K562 (cell line): ENCODE measurements around the gene CNOT4. TPM values are rescaled to one million over a fixed set of nuclear protein-coding genes. Genes with fewer than 3 reads are reported as not detected.

Experiments
- ATF3 ChIP-seq, 2 experiments: fragments of 450-650 bp in 1 of 2; sonication (generic) in 1 of 2; formaldehyde crosslinking in 1 of 2; IDR thresholded peaks in 1 of 2; conservative IDR thresholded peaks in 1 of 2; 2 replicates each; pipeline versions ENCODE4 v1.6.1 to v1.8.1; 2016 to 2023; ENCODE audit warnings: mild to moderate bottlenecking in 2 of 2, moderate library complexity in 2 of 2, inconsistent platforms in 1 of 2, missing genetic modification reagents in 1 of 2
- ATF6 ChIP-seq: sonication (generic); formaldehyde crosslinking; IDR thresholded peaks from 2 replicates; pipeline ENCODE4 v1.4.0; 2020; ENCODE audit warnings: mild to moderate bottlenecking, missing genetic modification reagents
- CC2D1A ChIP-seq: fragments of 450-650 bp; IDR thresholded peaks from 2 replicates; pipeline ENCODE4 v1.6.1; 2017; ENCODE audit warnings: mild to moderate bottlenecking
- CHD4 ChIP-seq: fragments of 200-600 bp; sonication (generic); IDR thresholded peaks from 3 replicates; pipeline ENCODE4 v1.6.1; 2012; ENCODE audit warnings: low read depth, mild to moderate bottlenecking, mixed read lengths, low read length, inconsistent platforms; ENCODE audit not compliant: insufficient read depth, insufficient replicate concordance, poor library complexity, severe bottlenecking
- ILK ChIP-seq: fragments of 450-650 bp; IDR thresholded peaks from 2 replicates; pipeline ENCODE4 v1.6.1; 2016; ENCODE audit warnings: missing genetic modification characterization, low read depth, mild to moderate bottlenecking, missing compliant biosample characterization, moderate library complexity, borderline replicate concordance
- KLF1 ChIP-seq: fragments of 450-650 bp; IDR thresholded peaks from 2 replicates; pipeline ENCODE4 v1.6.1; 2016; ENCODE audit warnings: missing genetic modification characterization, missing compliant biosample characterization
- MAFG ChIP-seq: fragments of 450-650 bp; conservative IDR thresholded peaks from 2 replicates; pipeline ENCODE4 v1.6.1; 2016; ENCODE audit warnings: missing genetic modification characterization, missing compliant biosample characterization
- NCOA6 ChIP-seq: fragments of 450-650 bp; IDR thresholded peaks from 2 replicates; pipeline ENCODE4 v1.6.1; 2017; ENCODE audit warnings: mild to moderate bottlenecking
- PHF8 ChIP-seq: fragments of 200-600 bp; sonication (generic); IDR thresholded peaks from 2 replicates; pipeline ENCODE4 v1.6.1; 2012; ENCODE audit warnings: mixed run types, mild to moderate bottlenecking, inconsistent platforms, low read length, moderate library complexity, borderline replicate concordance
- SMC3 ChIP-seq: conservative IDR thresholded peaks from 2 replicates; pipeline ENCODE4 v1.6.1; 2011; ENCODE audit warnings: low read depth, low read length, improper control_type of control experiment; ENCODE audit not compliant: insufficient read depth
- TAF15 ChIP-seq: fragments of 200-400 bp; formaldehyde crosslinking; IDR thresholded peaks from 2 replicates; pipeline ENCODE4 v1.6.1; 2017; ENCODE audit warnings: mild to moderate bottlenecking, low read depth, low read length, moderate library complexity
- ZEB2 ChIP-seq: fragments of 450-650 bp; IDR thresholded peaks from 2 replicates; pipeline ENCODE4 v1.6.1; 2016
- ZFP1 ChIP-seq: fragments of 450-650 bp; formaldehyde crosslinking; IDR thresholded peaks from 2 replicates; pipeline ENCODE4 v1.4.0; 2020; ENCODE audit warnings: mild to moderate bottlenecking, mixed read lengths
- ZFP91 ChIP-seq: sonication (generic); formaldehyde crosslinking; IDR thresholded peaks from 2 replicates; pipeline ENCODE4 v1.8.0; 2022; ENCODE audit warnings: mild to moderate bottlenecking, missing genetic modification reagents
- ZNF512 ChIP-seq: IDR thresholded peaks from 2 replicates; pipeline ENCODE4 v1.6.1; 2016; ENCODE audit warnings: missing genetic modification characterization, missing compliant biosample characterization
- ZNF583 ChIP-seq: fragments of 250-450 bp; sonication (Bioruptor Pico); IDR thresholded peaks from 2 replicates; pipeline ENCODE4 v1.4.0; 2020
- ZNF830 ChIP-seq: fragments of 250-450 bp; sonication (Bioruptor Pico); IDR thresholded peaks from 2 replicates; pipeline ENCODE4 v1.5.0; 2021; ENCODE audit warnings: mild to moderate bottlenecking
- polyA plus RNA-seq, 8 experiments: library from polyadenylated mRNA; depleted of rRNA in 4 of 8; stranded (reverse) in 5 of 8; unstranded in 3 of 8; fragments of >200 nt; fragmentation: Nextera tagmentation in 2 of 8; fragmentation: Illumina TruSeq in 1 of 8; extraction: Ambion mirVana in 2 of 8; extraction: Trizol in 1 of 8; gene quantifications; 2 replicates each; pipeline versions ENCODE4 v1.2.1 to v1.2.3, GENCODE V29; 2011 to 2014; ENCODE audit warnings: inconsistent platforms in 1 of 8, missing spikeins in 1 of 8
- total RNA-seq, 7 experiments: library from RNA; depleted of rRNA in 6 of 7; stranded (reverse); fragments of >200 nt in 6 of 7; fragmentation: Illumina TruSeq in 2 of 7; extraction: Trizol in 2 of 7; gene quantifications; 2 replicates each; pipeline versions ENCODE4 v1.2.1 to v1.2.3, GENCODE V29; 2011 to 2021; ENCODE audit warnings: low replicate concordance in 1 of 7

The CNOT4 gene
- total and polyA plus RNA-seq, 9 of the 15 experiments (the other 6 are each of a cell fraction or from before 2014, with no cell fraction given) = 8.6 to 24.1 (median 15.4) TPM

GRCh38 chr7:135430626-135431025 is 79.3 kb downstream of the CNOT4 start (continued):
- TF ChIP-seq ZFP91 (CRISPR knock-in tag) = no peak
- no peak for TF ChIP-seq CC2D1A
- TF ChIP-seq SMC3 = no peak
- no peak for TF ChIP-seq CHD4
- TF ChIP-seq NCOA6 = no peak
- no peak for TF ChIP-seq ZNF830 (CRISPR knock-in tag)
- TF ChIP-seq ZEB2 = no peak
- no peak for TF ChIP-seq PHF8
- no peak for TF ChIP-seq ILK
- no peak for TF ChIP-seq ZNF583 (CRISPR knock-in tag)
- 0 out of 2 replicates have a peak, but pooled peaks have one; percentile 46 for TF ChIP-seq MAFG (tag)
- no peak for TF ChIP-seq KLF1 (tag)
- no peak for TF ChIP-seq ZFP1 (CRISPR knock-in tag)
- no peak for TF ChIP-seq ATF6 (CRISPR knock-in tag)
- peak; percentile 39 for TF ChIP-seq ATF3 (IDR thresholded peaks at IDR 0.05)
- no peak for TF ChIP-seq ATF3 (CRISPR knock-in tag; conservative IDR thresholded peaks at IDR 0.05)
- TF ChIP-seq TAF15 = no peak
- TF ChIP-seq ZNF512 (tag) = no peak
